Tibial nerve (tissue), 4 donors: ENCODE measurements around the gene GP1BA.

Source experiments
- CTCF ChIP-seq, 5 experiments: fragments of 200-600 bp in 3 of 5; fragments of 450-650 bp in 2 of 5; sonication (generic) in 3 of 5; IDR thresholded peaks; one replicate each; pipeline ENCODE4 v1.5.1; 2016 to 2019; ENCODE audit warnings: antibody characterized with exemption in 5 of 5, mild to moderate bottlenecking in 3 of 5, moderate library complexity in 2 of 5
- EP300 ChIP-seq, 2 donors: sonication (generic); formaldehyde crosslinking; IDR thresholded peaks; one replicate each; pipeline ENCODE4 v1.6.1; 2017; ENCODE audit warnings: antibody characterized with exemption in 2 of 2, mild to moderate bottlenecking in 1 of 2
- POLR2A ChIP-seq, 2 donors: fragments of 450-650 bp; IDR thresholded peaks; one replicate each; pipeline ENCODE4 v1.6.1; 2017; ENCODE audit warnings: antibody characterized with exemption in 2 of 2, mild to moderate bottlenecking in 2 of 2, moderate library complexity in 2 of 2

- no peak for TF ChIP-seq CTCF (IDR thresholded peaks at IDR 0.05)
- no peak for TF ChIP-seq POLR2A (IDR thresholded peaks at IDR 0.05)
- TF ChIP-seq EP300 (IDR thresholded peaks at IDR 0.05) = no peak
These were observed 7.4 kb downstream of the GP1BA start for GRCh38 chr17:4939546-4939795.
